GM19438 (cell line): Measurements from ENCODE around the gene CEPT1.

ENCODE experiments used
- ATAC-seq: cut with Tn5 transposase; IDR thresholded peaks from one replicate; pipeline ENCODE4 v1.9.1; 2021; ENCODE audit warnings: low read depth; ENCODE audit not compliant: unreplicated experiment

The CEPT1 gene

DNA sequence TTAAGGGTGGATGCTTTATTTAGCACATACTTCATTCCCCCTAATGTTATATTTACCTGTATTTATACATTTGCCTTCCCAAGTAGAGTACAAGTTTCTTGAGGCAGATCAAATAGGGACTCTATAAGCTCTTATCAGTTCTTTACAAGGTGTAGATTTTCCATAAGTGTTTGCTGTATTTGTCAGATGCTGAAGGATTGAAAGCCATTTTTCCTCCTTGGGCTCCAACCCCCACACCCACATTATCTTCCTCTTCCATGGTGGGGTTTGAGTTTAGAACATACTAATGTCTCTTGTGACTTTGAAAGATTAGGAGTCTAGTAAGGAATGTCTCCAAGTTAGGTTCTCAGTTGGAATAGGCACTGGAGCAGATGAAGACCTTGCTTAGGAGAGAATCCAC lies 85.1 kb downstream of the CEPT1 start:
- no peak for ATAC-seq

GRCh38 chr1:111225717-111226400 lies 85.8 kb downstream of the CEPT1 start:
- no peak for ATAC-seq

- no peak for ATAC-seq
These were observed 87.4 kb downstream of the CEPT1 start, which contains the start of gene CHI3L2 for GRCh38 chr1:111227434-111227833. Gene CHI3L2, plus strand, starts transcription at chr1:111227713. Its CDS starts 17 bp downstream, at chr1:111227730.

GRCh38 chr1:111227851-111228747 lies 88.1 kb downstream of the CEPT1 start:
- no peak for ATAC-seq

DNA sequence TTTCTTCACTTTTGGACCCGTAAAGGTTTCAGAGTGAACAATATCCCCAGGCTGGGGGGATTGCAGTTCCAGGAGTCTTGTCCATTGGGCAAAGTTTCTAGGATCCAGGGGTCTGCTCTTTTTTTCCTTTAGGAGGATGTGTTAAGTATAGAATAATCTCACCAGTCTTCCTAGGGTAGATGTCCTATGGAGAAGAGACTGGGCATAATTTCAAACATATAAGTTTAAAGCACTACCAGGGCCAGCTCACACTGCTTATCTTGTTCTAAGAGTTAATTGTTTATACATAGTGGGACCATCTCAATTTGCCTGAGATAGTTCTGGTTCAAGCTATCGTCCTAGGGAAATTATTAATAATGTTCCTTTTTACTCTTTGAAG lies 88.7 kb downstream of the CEPT1 start:
- ATAC-seq: no peak

DNA sequence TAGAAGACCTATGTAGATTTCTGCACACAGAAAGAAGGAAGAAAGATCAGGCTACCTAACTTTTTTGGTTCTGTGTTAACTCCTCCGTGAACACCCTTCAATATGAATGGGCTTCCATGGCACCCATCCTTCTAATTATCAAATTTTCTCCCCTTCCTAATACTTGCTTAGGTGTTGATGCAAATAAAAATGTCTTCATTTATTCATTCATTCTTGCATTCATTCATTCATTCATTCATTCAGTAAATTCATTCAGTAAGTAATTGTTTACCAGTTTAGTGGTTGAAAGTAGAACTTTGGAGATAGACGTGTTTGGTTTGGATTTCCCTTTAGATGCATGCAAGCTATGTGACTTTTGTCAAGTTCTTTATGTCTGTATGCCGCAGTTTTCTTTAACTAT lies 92.1 kb downstream of the CEPT1 start:
- no peak for ATAC-seq

GRCh38 chr1:111234258-111234657 lies 94.2 kb downstream of the CEPT1 start:
- ATAC-seq: no peak
